Measurements from ENCODE around the gene RCSD1.

Gene RCSD1

DNA sequence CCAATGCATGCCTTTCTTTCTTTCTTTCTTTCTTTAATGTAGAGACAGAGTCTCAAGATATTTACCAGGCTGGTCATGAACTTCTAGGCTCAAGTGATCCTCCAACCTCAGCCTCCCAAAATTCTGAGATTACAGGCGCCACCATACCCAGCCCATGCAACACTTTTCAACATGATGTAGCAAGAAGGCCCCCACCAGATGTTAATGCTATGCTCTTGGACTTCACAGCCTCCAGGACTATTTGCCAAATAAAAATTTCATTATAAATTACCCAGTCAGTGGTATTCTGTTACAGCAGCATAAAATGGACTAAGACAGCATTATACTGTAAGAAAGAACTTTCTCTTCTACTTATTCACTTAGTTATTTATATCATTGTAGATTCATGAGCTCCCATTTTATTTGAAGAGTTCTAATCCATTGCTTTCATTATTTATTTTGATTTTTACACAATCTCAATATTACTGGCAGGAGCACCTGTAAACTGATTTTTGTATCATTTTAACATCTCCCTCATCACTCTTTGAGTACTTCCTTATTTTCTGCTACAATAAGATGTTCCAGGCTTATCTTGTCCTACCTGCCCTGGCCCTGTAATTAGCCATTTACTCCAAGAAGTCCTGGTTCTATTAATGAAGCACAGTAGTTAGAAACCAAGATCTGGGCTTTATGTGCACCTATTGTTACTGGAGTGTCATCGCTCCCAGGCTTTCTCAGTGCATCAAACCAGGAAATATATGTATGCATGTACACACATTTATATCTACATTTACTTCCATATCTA, 4.8 kb upstream of the RCSD1 start:
- in situ Hi-C loops (cut with HindIII; ENCODE audit: low pct_unique_long_range_greater_than_20kb, low sequenced_read_pairs), result no loop called here
- TF ChIP-seq JUND (IDR thresholded peaks at IDR 0.05; ENCODE audit: low read depth), result no peak
- no peak for DNase-seq (ENCODE audit: low read depth in 1 of 2, low spot score in 1 of 2)

GRCh38 chr1:167627615-167627864, 2.5 kb upstream of the RCSD1 start:
- DNase-seq (ENCODE audit: low read depth in 1 of 2, low spot score in 1 of 2), result no peak
- in situ Hi-C loops (cut with HindIII; ENCODE audit: low pct_unique_long_range_greater_than_20kb, low sequenced_read_pairs), result no loop called here
- TF ChIP-seq JUND (IDR thresholded peaks at IDR 0.05; ENCODE audit: low read depth), result no peak

DNA sequence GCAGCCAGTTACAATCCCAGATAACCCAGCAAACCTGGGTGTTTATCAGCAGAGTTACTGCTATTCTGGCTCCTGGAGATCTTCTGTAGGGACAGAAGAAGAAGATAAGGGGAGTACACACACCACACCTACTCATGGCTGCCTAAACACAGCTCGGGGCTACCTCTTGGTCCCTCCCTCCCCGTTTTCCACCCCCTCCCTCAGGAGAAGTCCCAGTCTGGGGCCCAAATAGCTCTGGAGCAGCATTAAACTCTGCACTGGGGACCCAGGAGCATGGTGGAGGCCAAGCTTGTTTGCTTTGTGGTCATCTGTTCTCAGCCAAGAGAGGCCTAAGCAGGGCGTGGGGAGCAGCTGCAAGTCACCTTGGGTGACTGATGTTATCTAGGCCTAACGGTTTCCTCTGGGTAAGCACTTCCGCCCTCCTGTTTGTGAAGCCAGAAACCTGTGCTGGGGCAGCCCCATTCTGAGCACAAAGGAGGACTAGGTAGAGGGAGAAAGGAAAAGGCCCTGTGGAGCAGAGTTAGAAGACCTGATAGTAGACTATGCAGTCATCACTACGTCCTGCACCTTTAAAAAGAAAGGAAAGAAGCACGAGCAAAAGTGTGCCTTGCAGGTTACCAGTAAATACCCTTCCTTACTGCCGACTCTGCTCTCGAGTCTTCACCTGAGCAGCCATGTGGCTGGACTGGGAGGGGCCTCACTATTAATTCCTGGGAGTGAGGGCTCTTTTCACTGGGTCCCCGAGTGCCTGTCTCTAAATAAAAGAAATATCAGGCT, 2.0 kb upstream of the RCSD1 start:
- TF ChIP-seq JUND (IDR thresholded peaks at IDR 0.05; ENCODE audit: low read depth), result no peak
- peak in 1 of 2 experiments; percentile 44 for DNase-seq (ENCODE audit: low read depth in 1 of 2, low spot score in 1 of 2)
- in situ Hi-C loops (cut with HindIII; ENCODE audit: low pct_unique_long_range_greater_than_20kb, low sequenced_read_pairs), result no loop called here

- DNase-seq (ENCODE audit: low read depth in 1 of 2, low spot score in 1 of 2), result no peak
Measured at GRCh38 chr1:167628741-167629515, 1.1 kb upstream of the RCSD1 start.

DNA sequence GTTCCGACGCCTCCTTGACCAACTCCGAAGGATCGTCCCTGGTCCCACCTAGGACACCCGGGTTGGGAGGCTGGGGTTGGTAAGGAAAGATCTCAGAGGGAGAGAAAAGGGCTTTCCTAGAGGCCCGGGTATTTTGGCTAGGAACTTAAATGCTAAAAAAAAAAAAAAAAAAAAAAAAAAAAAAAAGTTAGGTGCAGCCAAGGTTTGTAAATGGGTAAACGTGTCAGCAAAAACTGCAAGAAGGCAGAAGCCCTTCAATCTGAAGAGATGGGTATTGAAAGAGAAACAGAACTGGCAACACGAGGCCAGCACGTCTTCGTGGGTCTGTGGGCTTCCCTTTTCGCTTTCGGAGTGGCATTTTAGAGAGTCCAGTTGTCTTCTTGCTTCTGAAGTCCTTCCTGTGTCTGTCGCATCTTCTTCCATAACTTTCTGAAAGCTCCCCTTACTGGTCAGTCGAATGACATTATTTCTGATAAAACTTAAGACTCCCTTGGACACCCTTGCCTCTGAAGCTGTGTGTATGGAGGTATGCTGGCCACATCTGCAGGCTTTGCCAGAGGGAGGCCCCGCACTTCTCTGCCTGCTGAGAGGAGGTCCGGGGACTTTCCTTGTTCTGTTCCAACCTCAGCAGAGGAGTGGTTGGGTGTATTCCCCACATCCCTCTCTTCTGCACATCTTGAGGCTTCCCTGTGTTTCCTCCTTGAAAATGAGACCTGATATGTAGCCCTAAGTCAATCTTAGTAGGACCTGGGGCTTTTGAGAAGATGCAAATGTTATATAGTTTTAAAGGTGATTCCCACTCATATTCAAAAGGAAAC, 745 bp downstream of the RCSD1 start:
- DNase-seq (ENCODE audit: low read depth in 1 of 2, low spot score in 1 of 2), result no peak
- in situ Hi-C loops (cut with HindIII; ENCODE audit: low pct_unique_long_range_greater_than_20kb, low sequenced_read_pairs), result no loop called here
- TF ChIP-seq JUND (IDR thresholded peaks at IDR 0.05; ENCODE audit: low read depth), result no peak

More at GRCh38 chr1:167628741-167629515, 1.1 kb upstream of the RCSD1 start:
- no peak for TF ChIP-seq JUND (IDR thresholded peaks at IDR 0.05; ENCODE audit: low read depth)
- in situ Hi-C loops (cut with HindIII; ENCODE audit: low pct_unique_long_range_greater_than_20kb, low sequenced_read_pairs), result no loop called here

GRCh38 chr1:167631386-167631935, 1.4 kb downstream of the RCSD1 start:
- in situ Hi-C loops (cut with HindIII; ENCODE audit: low pct_unique_long_range_greater_than_20kb, low sequenced_read_pairs), result no loop called here

GRCh38 chr1:167631936-167632614, 2.0 kb downstream of the RCSD1 start:
- no peak for DNase-seq (ENCODE audit: low read depth in 1 of 2, low spot score in 1 of 2)
- in situ Hi-C loops (cut with HindIII; ENCODE audit: low pct_unique_long_range_greater_than_20kb, low sequenced_read_pairs), result no loop called here
- no peak for TF ChIP-seq JUND (IDR thresholded peaks at IDR 0.05; ENCODE audit: low read depth)

More at GRCh38 chr1:167631386-167631935, 1.4 kb downstream of the RCSD1 start:
- TF ChIP-seq JUND (IDR thresholded peaks at IDR 0.05; ENCODE audit: low read depth), result no peak
- DNase-seq (ENCODE audit: low read depth in 1 of 2, low spot score in 1 of 2), result no peak

GRCh38 chr1:167633258-167633944, 3.4 kb downstream of the RCSD1 start:
- DNase-seq (ENCODE audit: low read depth in 1 of 2, low spot score in 1 of 2), result no peak
- in situ Hi-C loops (cut with HindIII; ENCODE audit: low pct_unique_long_range_greater_than_20kb, low sequenced_read_pairs), result no loop called here
- TF ChIP-seq JUND (IDR thresholded peaks at IDR 0.05; ENCODE audit: low read depth), result no peak

DNA sequence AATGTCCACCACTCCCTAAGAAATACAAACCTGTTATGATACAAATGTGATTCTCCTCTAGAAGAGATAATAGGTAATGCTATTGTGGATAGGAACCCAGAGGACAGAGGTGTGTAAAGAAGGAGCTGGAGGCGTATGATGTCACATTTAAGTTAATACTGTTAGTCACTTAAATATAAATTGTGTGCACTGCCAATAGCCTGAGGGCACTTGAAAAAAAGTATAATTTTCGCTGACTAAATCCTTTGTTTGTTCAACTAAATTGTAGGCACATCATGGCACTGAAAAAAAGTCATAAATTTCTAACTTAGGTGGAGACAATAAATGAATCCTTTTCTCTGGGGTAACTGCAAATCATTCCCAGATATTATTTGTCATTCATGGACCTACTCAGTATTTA, 4.4 kb downstream of the RCSD1 start:
- no peak for DNase-seq (ENCODE audit: low read depth in 1 of 2, low spot score in 1 of 2)
- no peak for TF ChIP-seq JUND (IDR thresholded peaks at IDR 0.05; ENCODE audit: low read depth)
- in situ Hi-C loops (cut with HindIII; ENCODE audit: low pct_unique_long_range_greater_than_20kb, low sequenced_read_pairs), result no loop called here

DNA sequence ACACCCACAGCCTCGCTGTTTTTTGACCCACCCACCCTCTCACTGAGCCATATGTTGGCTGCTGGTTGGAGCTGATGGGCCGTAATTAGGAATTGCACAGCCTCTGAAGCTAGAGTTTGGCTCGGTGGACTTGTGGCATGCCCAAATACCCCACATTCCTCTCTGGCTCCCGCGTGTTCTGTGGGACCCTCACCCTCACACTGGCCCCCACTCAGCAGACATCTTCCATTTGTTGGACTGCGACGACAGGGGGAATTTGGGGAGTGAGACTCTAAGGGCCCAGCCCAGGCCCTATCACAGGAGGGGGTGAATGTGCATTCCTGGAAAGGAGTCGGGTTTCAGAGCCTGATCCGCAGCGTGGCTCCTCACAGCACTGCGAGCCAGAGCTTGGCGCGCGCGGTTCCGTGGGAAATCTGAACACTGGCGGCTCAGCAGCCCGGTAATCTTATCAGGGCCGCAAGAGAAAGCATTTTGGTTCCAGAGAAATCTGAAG, 5.2 kb downstream of the RCSD1 start:
- TF ChIP-seq JUND (IDR thresholded peaks at IDR 0.05; ENCODE audit: low read depth), result no peak
- in situ Hi-C loops (cut with HindIII; ENCODE audit: low pct_unique_long_range_greater_than_20kb, low sequenced_read_pairs), result no loop called here
- no peak for DNase-seq (ENCODE audit: low read depth in 1 of 2, low spot score in 1 of 2)

- DNase-seq (ENCODE audit: low read depth in 1 of 2, low spot score in 1 of 2), result no peak
- no peak for TF ChIP-seq JUND (IDR thresholded peaks at IDR 0.05; ENCODE audit: low read depth)
- in situ Hi-C loops (cut with HindIII; ENCODE audit: low pct_unique_long_range_greater_than_20kb, low sequenced_read_pairs), result no loop called here
Measured at GRCh38 chr1:167635941-167636340, 5.9 kb downstream of the RCSD1 start.

All from T47D (cell line).